Measurements from ENCODE around the gene ECHDC1.

DNA sequence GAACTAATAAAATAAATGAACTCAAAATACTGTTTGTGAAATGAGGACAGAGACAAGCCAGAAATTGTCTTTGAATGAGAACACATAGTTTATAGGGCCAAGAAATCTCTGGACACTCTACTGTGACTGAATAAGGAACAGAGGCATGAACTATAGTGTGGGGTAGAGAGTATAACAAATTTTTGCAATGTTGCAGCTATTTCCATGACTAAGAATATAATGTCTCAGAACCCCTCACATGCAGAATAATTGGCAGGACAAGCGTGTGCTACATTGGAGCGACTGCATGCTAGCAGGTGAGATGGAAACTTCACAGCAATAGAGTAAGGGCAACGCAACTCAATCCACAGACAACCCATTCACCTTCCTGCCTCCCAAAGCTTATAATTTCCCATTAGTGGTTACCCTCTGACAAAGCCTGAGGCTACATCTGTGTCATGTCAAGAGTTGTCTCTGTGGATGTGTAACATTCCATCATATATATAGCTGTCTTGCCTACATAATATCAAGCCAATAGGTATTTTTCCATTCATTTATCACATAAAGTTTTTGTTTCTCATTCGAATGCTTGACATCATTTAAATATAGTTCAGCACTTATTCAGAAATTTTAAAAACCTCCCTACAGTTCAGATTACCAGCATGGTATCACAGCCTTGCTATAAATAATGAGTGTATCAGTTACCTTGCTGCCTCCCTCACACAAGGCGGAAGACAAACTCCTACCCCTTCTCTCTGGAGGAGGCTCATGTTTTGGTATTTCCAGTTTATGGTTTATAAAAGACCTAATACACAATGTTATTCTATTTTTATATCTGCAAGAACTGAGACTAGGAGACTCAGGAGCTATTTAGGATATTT is 47.9 kb upstream of the ECHDC1 start:
- no peak for TF ChIP-seq CTCF (IDR thresholded peaks at IDR 0.05; ENCODE audit: low read depth, low read length, missing input control)
- TF ChIP-seq, protein P1, sequence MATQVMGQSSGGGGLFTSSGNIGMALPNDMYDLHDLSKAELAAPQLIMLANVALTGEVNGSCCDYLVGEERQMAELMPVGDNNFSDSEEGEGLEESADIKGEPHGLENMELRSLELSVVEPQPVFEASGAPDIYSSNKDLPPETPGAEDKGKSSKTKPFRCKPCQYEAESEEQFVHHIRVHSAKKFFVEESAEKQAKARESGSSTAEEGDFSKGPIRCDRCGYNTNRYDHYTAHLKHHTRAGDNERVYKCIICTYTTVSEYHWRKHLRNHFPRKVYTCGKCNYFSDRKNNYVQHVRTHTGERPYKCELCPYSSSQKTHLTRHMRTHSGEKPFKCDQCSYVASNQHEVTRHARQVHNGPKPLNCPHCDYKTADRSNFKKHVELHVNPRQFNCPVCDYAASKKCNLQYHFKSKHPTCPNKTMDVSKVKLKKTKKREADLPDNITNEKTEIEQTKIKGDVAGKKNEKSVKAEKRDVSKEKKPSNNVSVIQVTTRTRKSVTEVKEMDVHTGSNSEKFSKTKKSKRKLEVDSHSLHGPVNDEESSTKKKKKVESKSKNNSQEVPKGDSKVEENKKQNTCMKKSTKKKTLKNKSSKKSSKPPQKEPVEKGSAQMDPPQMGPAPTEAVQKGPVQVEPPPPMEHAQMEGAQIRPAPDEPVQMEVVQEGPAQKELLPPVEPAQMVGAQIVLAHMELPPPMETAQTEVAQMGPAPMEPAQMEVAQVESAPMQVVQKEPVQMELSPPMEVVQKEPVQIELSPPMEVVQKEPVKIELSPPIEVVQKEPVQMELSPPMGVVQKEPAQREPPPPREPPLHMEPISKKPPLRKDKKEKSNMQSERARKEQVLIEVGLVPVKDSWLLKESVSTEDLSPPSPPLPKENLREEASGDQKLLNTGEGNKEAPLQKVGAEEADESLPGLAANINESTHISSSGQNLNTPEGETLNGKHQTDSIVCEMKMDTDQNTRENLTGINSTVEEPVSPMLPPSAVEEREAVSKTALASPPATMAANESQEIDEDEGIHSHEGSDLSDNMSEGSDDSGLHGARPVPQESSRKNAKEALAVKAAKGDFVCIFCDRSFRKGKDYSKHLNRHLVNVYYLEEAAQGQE (IDR thresholded peaks at IDR 0.05), result no peak
- no peak for TF ChIP-seq TAF1 (conservative IDR thresholded peaks at IDR 0.05)
- no peak for TF ChIP-seq MAX (IDR thresholded peaks at IDR 0.05)
